Stimulated activated CD8-positive, alpha-beta memory T cell treated with anti-CD3 and anti-CD28 coated beads, Interleukin-7, amount 100 ng/mL, for 1 hour (primary cell): ENCODE data around the gene MESD.

ENCODE experiments used
- DNase-seq, 2 donors: peaks; one replicate each; pipeline ENCODE4 v3.0.0-alpha.2; 2020; ENCODE audit warnings: low read depth in 2 of 2

MESD gene

GRCh38 chr15:80989518-80990478 lies at the start of gene MESD:
Gene MESD, minus strand, starts transcription at chr15:80989819. Its CDS starts 28 bp downstream, at chr15:80989791.
- peak; percentile 97 to 98 for DNase-seq

GRCh38 chr15:81038975-81039607 lies 49.5 kb upstream of the MESD start:
- DNase-seq = no peak

- no peak for DNase-seq
Measured at GRCh38 chr15:81037952-81038743, 48.5 kb upstream of the MESD start.

GRCh38 chr15:81033508-81033907 lies 43.9 kb upstream of the MESD start:
- DNase-seq = no peak

GRCh38 chr15:81032818-81033217 lies 43.2 kb upstream of the MESD start:
- no peak for DNase-seq

- no peak for DNase-seq
Measured at GRCh38 chr15:81032355-81032754, 42.7 kb upstream of the MESD start.

GRCh38 chr15:81031203-81031602 lies 41.6 kb upstream of the MESD start:
- no peak for DNase-seq

- no peak for DNase-seq
Measured at GRCh38 chr15:81030301-81030750, 40.7 kb upstream of the MESD start.

- DNase-seq = no peak
Measured at GRCh38 chr15:81029414-81030300, 40.0 kb upstream of the MESD start.

- DNase-seq = no peak
Measured at GRCh38 chr15:81026836-81027599, 37.4 kb upstream of the MESD start.

- DNase-seq = no peak
Measured at GRCh38 chr15:81025721-81026370, 36.2 kb upstream of the MESD start.

- no peak for DNase-seq
Measured at GRCh38 chr15:81024936-81025335, 35.3 kb upstream of the MESD start.

GRCh38 chr15:81024265-81024872 lies 34.8 kb upstream of the MESD start:
- no peak for DNase-seq

GRCh38 chr15:81023483-81024264 lies 34.1 kb upstream of the MESD start:
- DNase-seq = no peak

GRCh38 chr15:81021321-81021720 lies 31.7 kb upstream of the MESD start:
- DNase-seq = no peak

- no peak for DNase-seq
Measured at GRCh38 chr15:81018197-81018596, 28.6 kb upstream of the MESD start.

- no peak for DNase-seq
Measured at GRCh38 chr15:81016489-81017068, 27.0 kb upstream of the MESD start.
